ENCODE results near the gene THYN1. TPM values are rescaled to one million over a fixed set of nuclear protein-coding genes. Genes with fewer than 3 reads are reported as not detected.

THYN1 gene
- 25.4 to 27.8 TPM (median 25.5 TPM) in 3 replicates for total RNA-seq
- long read RNA-seq, transcript THYN1-203 (8 exons, 943 nt), result minor isoform, 7 of 37 reads
- long read RNA-seq, transcript THYN1-201 (7 exons, 1,299 nt), result major isoform, 13 of 37 reads
- long read RNA-seq, transcript THYN1-204 (8 exons, 893 nt), result minor isoform, 10 of 37 reads
- long read RNA-seq, partial matches to known transcripts, result 4 of 37 reads
- long read RNA-seq, other reads (novel, unspliced or antisense), result 3 of 37 reads

DNA sequence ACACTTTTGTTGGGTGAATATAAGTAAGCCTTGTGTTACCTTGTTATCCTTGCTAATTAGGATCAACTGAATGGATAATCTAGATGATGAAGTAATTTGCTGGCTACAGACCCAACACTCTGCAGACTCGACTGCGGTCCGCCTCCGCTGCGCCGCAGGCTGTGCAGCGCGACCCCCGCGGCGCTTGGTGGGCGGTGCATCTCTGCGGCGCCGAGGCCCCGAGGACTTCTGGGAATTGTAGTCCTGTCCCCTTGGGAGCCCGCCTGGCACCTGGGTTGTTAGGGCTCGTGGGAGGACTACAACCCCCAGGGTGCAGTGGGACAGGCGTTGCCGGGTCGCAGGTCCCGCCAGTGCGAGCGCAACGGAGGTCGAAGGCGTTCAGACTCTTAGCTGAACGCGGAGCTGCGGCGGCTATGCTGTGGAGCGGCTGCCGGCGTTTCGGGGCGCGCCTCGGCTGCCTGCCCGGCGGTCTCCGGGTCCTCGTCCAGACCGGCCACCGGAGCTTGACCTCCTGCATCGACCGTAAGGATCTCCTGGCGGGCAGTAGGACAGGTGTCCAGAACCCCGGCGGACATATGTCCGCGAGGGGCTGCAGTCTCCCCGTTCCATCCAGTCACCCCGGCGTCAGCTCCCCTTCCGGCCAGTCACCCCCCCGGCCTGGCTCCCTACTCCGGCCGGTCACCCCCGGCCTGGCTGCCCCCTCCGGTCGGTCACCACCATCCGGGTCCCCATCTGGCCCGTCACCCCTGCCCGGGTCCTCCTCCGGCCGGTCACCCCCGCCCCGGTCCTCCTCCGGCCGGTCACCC lies at the start of gene THYN1, which contains the start of gene ACAD8:
Gene THYN1, minus strand, starts transcription at position 165 of the 806 bp plus-strand sequence. CDS start 470 bp downstream, outside the sequence.
Gene ACAD8, plus strand, starts transcription at position 381 of the 806 bp plus-strand sequence. Its CDS starts 33 bp downstream, at position 414.
- Mint-ChIP-seq H3K9me3 (ENCODE audit: low read depth) (no peaks in the 10 kb centered on the region), H3K4me3 (ENCODE audit: unreplicated experiment) (peak within 1 kb of the TSS; percentile 86), H3K27ac (ENCODE audit: unreplicated experiment) (peak within 1 kb of the TSS; percentile 78)

DNA sequence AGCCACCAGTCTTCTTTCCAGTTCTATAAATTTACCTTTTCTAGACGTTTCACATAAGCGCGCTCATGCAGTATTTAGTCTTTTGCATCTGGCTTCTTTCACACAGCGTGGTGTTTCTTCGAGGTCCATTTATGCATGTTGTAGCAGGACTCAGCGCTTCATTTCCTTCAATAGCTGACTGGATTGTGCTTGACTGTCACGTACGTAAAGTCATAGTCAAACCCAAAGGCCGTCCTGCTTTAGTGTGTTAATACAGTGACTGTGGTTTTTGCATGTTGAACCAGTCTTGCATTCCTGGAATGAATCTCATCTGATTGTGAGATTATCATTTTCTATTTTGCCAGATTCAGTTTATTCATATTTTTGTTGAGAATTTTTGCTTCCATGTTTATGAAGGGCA lies 41.5 kb upstream of the THYN1 start:
- Mint-ChIP-seq H3K27ac (ENCODE audit: unreplicated experiment) (no peak overlapping the region), H3K4me3 (ENCODE audit: unreplicated experiment) (no peak overlapping the region), H3K9me3 (ENCODE audit: low read depth) (no peaks in the 10 kb centered on the region), H3K4me1 (ENCODE audit: low read depth) (no peaks in the 10 kb centered on the region), H3K27me3 (ENCODE audit: low read depth) (peaks cover 31% of the 10 kb centered on the region), H3K36me3 (ENCODE audit: low read depth) (peaks cover 1% of the 10 kb centered on the region)
- TF ChIP-seq, protein P1, sequence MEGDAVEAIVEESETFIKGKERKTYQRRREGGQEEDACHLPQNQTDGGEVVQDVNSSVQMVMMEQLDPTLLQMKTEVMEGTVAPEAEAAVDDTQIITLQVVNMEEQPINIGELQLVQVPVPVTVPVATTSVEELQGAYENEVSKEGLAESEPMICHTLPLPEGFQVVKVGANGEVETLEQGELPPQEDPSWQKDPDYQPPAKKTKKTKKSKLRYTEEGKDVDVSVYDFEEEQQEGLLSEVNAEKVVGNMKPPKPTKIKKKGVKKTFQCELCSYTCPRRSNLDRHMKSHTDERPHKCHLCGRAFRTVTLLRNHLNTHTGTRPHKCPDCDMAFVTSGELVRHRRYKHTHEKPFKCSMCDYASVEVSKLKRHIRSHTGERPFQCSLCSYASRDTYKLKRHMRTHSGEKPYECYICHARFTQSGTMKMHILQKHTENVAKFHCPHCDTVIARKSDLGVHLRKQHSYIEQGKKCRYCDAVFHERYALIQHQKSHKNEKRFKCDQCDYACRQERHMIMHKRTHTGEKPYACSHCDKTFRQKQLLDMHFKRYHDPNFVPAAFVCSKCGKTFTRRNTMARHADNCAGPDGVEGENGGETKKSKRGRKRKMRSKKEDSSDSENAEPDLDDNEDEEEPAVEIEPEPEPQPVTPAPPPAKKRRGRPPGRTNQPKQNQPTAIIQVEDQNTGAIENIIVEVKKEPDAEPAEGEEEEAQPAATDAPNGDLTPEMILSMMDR (IDR thresholded peaks at IDR 0.05), result no peak
- DNase-seq (ENCODE audit: low spot score), result no peak

More for the DNA sequence above, at the start of gene THYN1, which contains the start of gene ACAD8:
- DNase-seq (ENCODE audit: low spot score), result peak; percentile 98
- TF ChIP-seq, protein P1 (IDR thresholded peaks at IDR 0.05), result peak; percentile 46
- no peaks in the 10 kb centered on the region for H3K27me3 Mint-ChIP-seq (ENCODE audit: low read depth)
- peaks cover 22% of the 10 kb centered on the region for H3K4me1 Mint-ChIP-seq (ENCODE audit: low read depth)
- peaks cover 4% of the 10 kb centered on the region for H3K36me3 Mint-ChIP-seq (ENCODE audit: low read depth)

DNA sequence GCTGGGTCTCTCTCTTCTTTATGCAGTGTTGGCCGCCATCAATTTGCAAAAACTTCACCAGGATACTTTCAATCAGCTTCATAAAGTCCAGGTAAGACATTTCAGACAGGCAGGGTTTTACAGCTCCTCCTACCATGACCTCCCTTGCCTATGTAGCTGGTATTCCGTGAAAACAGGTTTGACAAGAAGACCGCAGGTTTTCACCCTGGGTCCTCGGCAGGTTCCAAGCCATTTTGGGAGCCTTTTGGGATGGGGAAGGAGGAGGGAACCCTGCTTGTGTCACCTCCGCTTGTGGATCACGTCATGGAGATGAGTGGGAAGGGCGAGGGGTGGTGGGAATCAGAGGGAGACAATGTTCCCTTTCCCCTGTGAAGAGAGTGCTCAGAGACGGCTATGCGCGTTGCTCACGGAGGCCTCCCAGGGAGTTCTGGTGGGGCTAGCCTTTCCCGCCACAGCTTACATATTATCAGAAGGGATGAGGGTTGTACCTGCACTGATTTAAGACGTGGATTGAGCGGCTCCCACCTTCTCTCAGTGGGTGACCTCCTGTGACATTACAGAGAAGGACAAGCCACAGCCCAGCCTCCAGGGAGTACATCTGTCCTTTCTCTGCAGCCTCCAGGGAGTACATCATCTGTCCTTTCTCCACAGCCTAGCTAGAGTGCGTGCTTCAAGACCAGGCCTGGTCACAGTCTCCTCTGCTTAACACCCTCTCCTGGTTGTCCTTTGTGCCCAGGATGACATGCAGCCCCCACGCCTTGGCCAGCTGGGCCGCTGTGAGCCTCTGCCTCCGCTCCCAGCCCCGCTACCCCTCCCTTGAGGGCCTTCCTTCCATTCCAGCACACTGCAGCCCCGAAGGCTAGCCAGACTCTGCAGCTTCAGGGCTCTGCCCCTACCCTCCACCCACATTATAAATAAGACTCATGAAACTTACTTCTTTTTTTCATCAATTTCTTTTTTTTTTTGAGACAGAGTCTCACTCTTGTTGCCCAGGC lies 40.3 kb upstream of the THYN1 start:
- Mint-ChIP-seq H3K27ac (ENCODE audit: unreplicated experiment) (no peak overlapping the region), H3K4me1 (ENCODE audit: low read depth) (no peaks in the 10 kb centered on the region), H3K9me3 (ENCODE audit: low read depth) (no peaks in the 10 kb centered on the region), H3K36me3 (ENCODE audit: low read depth) (no peaks in the 10 kb centered on the region), H3K27me3 (ENCODE audit: low read depth) (peaks cover 33% of the 10 kb centered on the region), H3K4me3 (ENCODE audit: unreplicated experiment) (no peak overlapping the region)
- no peak for DNase-seq (ENCODE audit: low spot score)
- TF ChIP-seq, protein P1 (IDR thresholded peaks at IDR 0.05), result no peak

DNA sequence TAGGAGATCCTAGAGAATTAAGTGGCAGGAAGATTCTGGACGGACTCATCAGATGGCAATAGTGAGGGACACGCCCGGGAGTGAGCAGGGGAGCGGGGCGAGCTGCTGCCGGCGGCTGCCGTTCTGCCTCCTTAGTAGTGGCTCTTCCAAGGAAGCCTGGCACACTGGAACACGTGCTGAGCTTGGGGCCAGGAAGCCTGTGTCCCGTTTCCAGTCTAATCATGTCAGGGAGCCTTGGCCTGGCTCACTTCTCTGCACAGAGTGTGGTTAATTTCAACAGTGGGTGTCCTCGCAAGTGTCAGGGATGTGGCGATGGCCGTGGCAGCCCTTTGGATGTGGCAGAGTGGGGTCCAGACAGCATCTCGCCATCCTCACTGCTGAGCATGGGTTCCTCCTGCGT lies 39.5 kb upstream of the THYN1 start:
- no peak for DNase-seq (ENCODE audit: low spot score)
- H3K4me1 Mint-ChIP-seq (ENCODE audit: low read depth), result no peaks in the 10 kb centered on the region
- no peaks in the 10 kb centered on the region for H3K36me3 Mint-ChIP-seq (ENCODE audit: low read depth)
- H3K27ac Mint-ChIP-seq (ENCODE audit: unreplicated experiment), result no peak overlapping the region
- H3K27me3 Mint-ChIP-seq (ENCODE audit: low read depth), result peaks cover 33% of the 10 kb centered on the region
- H3K4me3 Mint-ChIP-seq (ENCODE audit: unreplicated experiment), result no peak overlapping the region
- H3K9me3 Mint-ChIP-seq (ENCODE audit: low read depth), result no peaks in the 10 kb centered on the region
- TF ChIP-seq, protein P1 (IDR thresholded peaks at IDR 0.05), result no peak
